ENCODE measurements around the gene CLIP3. TPM values are rescaled to one million over a fixed set of nuclear protein-coding genes. Genes with fewer than 3 reads are reported as not detected.

The CLIP3 gene
- total and polyA plus RNA-seq, 2 of the 13 experiments (the other 11 are each of a cell fraction or from before 2014, with no cell fraction given) = 0.15 to 1.2 TPM

GRCh38 chr19:36014012-36014924 lies 18.4 kb downstream of the CLIP3 start, which contains the start of gene ALKBH6 (continued):
- TF ChIP-seq ZBTB20 (CRISPR knock-in tag; IDR thresholded peaks at IDR 0.05; ENCODE audit: borderline replicate concordance, low read depth) = no peak
- 0 out of 2 replicates have a peak, but pooled peaks have one; percentile 18 for TF ChIP-seq ZNF574 (CRISPR knock-in tag; IDR thresholded peaks at IDR 0.05)
- no peak for TF ChIP-seq RFX1 (IDR thresholded peaks at IDR 0.05)
- TF ChIP-seq IKZF5 (CRISPR knock-in tag; IDR thresholded peaks at IDR 0.05) = no peak
- no peak for TF ChIP-seq JUND (CRISPR knock-in tag; IDR thresholded peaks at IDR 0.05)
- TF ChIP-seq SP140L (CRISPR knock-in tag; IDR thresholded peaks at IDR 0.05; ENCODE audit: borderline replicate concordance) = no peak
- no peak for TF ChIP-seq ZFYVE20 (CRISPR knock-in tag; IDR thresholded peaks at IDR 0.05; ENCODE audit: borderline replicate concordance, low read depth)
- TF ChIP-seq SRY (CRISPR knock-in tag; IDR thresholded peaks at IDR 0.05) = no peak
- TF ChIP-seq PLSCR1 (CRISPR knock-in tag; IDR thresholded peaks at IDR 0.05; ENCODE audit: borderline replicate concordance) = no peak
- peak; percentile 76; the same call in 1 of the 2 replicates for TF ChIP-seq ZNF784 (CRISPR knock-in tag; IDR thresholded peaks at IDR 0.05; ENCODE audit: borderline replicate concordance)
- TF ChIP-seq ZEB1 (IDR thresholded peaks at IDR 0.05; ENCODE audit: insufficient replicate concordance, low read depth) = no peak
- TF ChIP-seq TCF7 (IDR thresholded peaks at IDR 0.05; ENCODE audit: low read depth) = no peak
- no peak for TF ChIP-seq SATB2 (CRISPR knock-in tag; IDR thresholded peaks at IDR 0.05)
- TF ChIP-seq PPARG (CRISPR knock-in tag; conservative IDR thresholded peaks at IDR 0.05) = no peak
- TF ChIP-seq ELF1 (CRISPR knock-in tag; IDR thresholded peaks at IDR 0.05) = peak; percentile 68
- no peak for TF ChIP-seq CAMTA2 (CRISPR knock-in tag; IDR thresholded peaks at IDR 0.05; ENCODE audit: borderline replicate concordance)
- TF ChIP-seq MBNL3 (CRISPR knock-in tag; conservative IDR thresholded peaks at IDR 0.05) = no peak
- no peak for TF ChIP-seq SYNCRIP (IDR thresholded peaks at IDR 0.05; ENCODE audit: insufficient read depth, low read depth, low read length)
- TF ChIP-seq ZNF225 (CRISPR knock-in tag; IDR thresholded peaks at IDR 0.05) = no peak
- no peak for TF ChIP-seq JUN (CRISPR knock-in tag; IDR thresholded peaks at IDR 0.05)

Measured in HepG2 (cell line).